ENCODE results near the gene MAPRE3. TPM values are rescaled to one million over a fixed set of nuclear protein-coding genes. Genes with fewer than 3 reads are reported as not detected.

MAPRE3 gene
- total RNA-seq, 2 experiments from 2014 or later = 2.9 to 3.8 TPM

- H3K36me3 Mint-ChIP-seq (ENCODE audit: low read depth) = peaks cover 34% of the 10 kb centered on the region
- CTCF ChIA-PET = interaction anchor here (1.5 kb wide), 1 partner anchor 22 kb away, joined by 6 read pairs; no protein-coding TSS in a partner anchor
Measured at GRCh38 chr2:27038631-27039339, 68.3 kb downstream of the MAPRE3 start.

GRCh38 chr2:27039426-27039825 is 69.0 kb downstream of the MAPRE3 start:
- Mint-ChIP-seq H3K27me3 (ENCODE audit: low read depth) (no peaks in the 10 kb centered on the region), H3K4me3 (no peak overlapping the region), H3K4me1 (ENCODE audit: low read depth) (peaks cover 13% of the 10 kb centered on the region), H3K9me3 (no peaks in the 10 kb centered on the region), H3K27ac (no peak overlapping the region), H3K36me3 (ENCODE audit: low read depth) (peaks cover 30% of the 10 kb centered on the region)
- CTCF ChIA-PET = no interaction called here
- DNase-seq = no peak
- intact Hi-C loops (cut with micrococcal nuclease) = no loop called here

More at GRCh38 chr2:27038631-27039339, 68.3 kb downstream of the MAPRE3 start:
- Mint-ChIP-seq H3K4me1 (ENCODE audit: low read depth) (peaks cover 20% of the 10 kb centered on the region), H3K27ac (no peak overlapping the region), H3K4me3 (no peak overlapping the region), H3K9me3 (no peaks in the 10 kb centered on the region), H3K27me3 (ENCODE audit: low read depth) (no peaks in the 10 kb centered on the region)
- intact Hi-C loops (cut with micrococcal nuclease) = no loop called here
- DNase-seq = no peak

- Mint-ChIP-seq H3K27ac (no peak overlapping the region), H3K4me3 (no peak overlapping the region), H3K4me1 (ENCODE audit: low read depth) (peaks cover 9% of the 10 kb centered on the region), H3K9me3 (no peaks in the 10 kb centered on the region), H3K27me3 (ENCODE audit: low read depth) (no peaks in the 10 kb centered on the region), H3K36me3 (ENCODE audit: low read depth) (peaks cover 30% of the 10 kb centered on the region)
- CTCF ChIA-PET = no interaction called here
- intact Hi-C loops (cut with micrococcal nuclease) = no loop called here
- no peak for DNase-seq
Measured at GRCh38 chr2:27039871-27040270, 69.4 kb downstream of the MAPRE3 start.

- Mint-ChIP-seq H3K36me3 (ENCODE audit: low read depth) (peaks cover 31% of the 10 kb centered on the region), H3K27ac (no peak overlapping the region), H3K9me3 (no peaks in the 10 kb centered on the region), H3K27me3 (ENCODE audit: low read depth) (no peaks in the 10 kb centered on the region), H3K4me1 (ENCODE audit: low read depth) (peaks cover 5% of the 10 kb centered on the region), H3K4me3 (no peak overlapping the region)
- CTCF ChIA-PET = no interaction called here
- intact Hi-C loops (cut with micrococcal nuclease) = no loop called here
- no peak for DNase-seq
Measured at GRCh38 chr2:27040282-27040681, 69.8 kb downstream of the MAPRE3 start.

- Mint-ChIP-seq H3K4me3 (no peak overlapping the region), H3K27ac (peak overlapping the region; percentile 26), H3K4me1 (ENCODE audit: low read depth) (peaks cover 5% of the 10 kb centered on the region), H3K9me3 (no peaks in the 10 kb centered on the region), H3K36me3 (ENCODE audit: low read depth) (peaks cover 26% of the 10 kb centered on the region), H3K27me3 (ENCODE audit: low read depth) (no peaks in the 10 kb centered on the region)
- CTCF ChIA-PET = interaction anchor here (1.4 kb wide), 1 partner anchor 80 kb away, joined by 3 read pairs; no protein-coding TSS in a partner anchor
- intact Hi-C loops (cut with micrococcal nuclease) = no loop called here
- DNase-seq = no peak
Measured at GRCh38 chr2:27041752-27042151, 71.3 kb downstream of the MAPRE3 start.

GRCh38 chr2:27042159-27042661 is 71.8 kb downstream of the MAPRE3 start:
- DNase-seq = no peak
- Mint-ChIP-seq H3K27me3 (ENCODE audit: low read depth) (no peaks in the 10 kb centered on the region), H3K27ac (no peak overlapping the region), H3K4me1 (ENCODE audit: low read depth) (peaks cover 5% of the 10 kb centered on the region), H3K9me3 (no peaks in the 10 kb centered on the region), H3K36me3 (ENCODE audit: low read depth) (peaks cover 23% of the 10 kb centered on the region), H3K4me3 (no peak overlapping the region)
- intact Hi-C loops (cut with micrococcal nuclease) = no loop called here
- CTCF ChIA-PET = interaction anchor here (1.4 kb wide), 1 partner anchor 80 kb away, joined by 3 read pairs; no protein-coding TSS in a partner anchor

GRCh38 chr2:27042985-27043634 is 72.7 kb downstream of the MAPRE3 start:
- CTCF ChIA-PET = interaction anchor here (0.6 kb wide), 1 partner anchor 540 kb away, joined by 3 read pairs; no protein-coding TSS in a partner anchor

GRCh38 chr2:27049422-27050280 is 79.2 kb downstream of the MAPRE3 start:
- DNase-seq = peak; percentile 74
- Mint-ChIP-seq H3K4me1 (ENCODE audit: low read depth) (peaks cover 16% of the 10 kb centered on the region), H3K4me3 (peak overlapping the region; percentile 86), H3K36me3 (ENCODE audit: low read depth) (peaks cover 12% of the 10 kb centered on the region), H3K27me3 (ENCODE audit: low read depth) (peaks cover 6% of the 10 kb centered on the region), H3K9me3 (peaks cover 2% of the 10 kb centered on the region), H3K27ac (peak overlapping the region; percentile 97)
- CTCF ChIA-PET = interaction anchor here (0.5 to 1.3 kb wide), 11 partner anchors 11 to 1311 kb away, joined by 3 to 5 read pairs (median 4); no protein-coding TSS in a partner anchor
- intact Hi-C loops (cut with micrococcal nuclease) = loop anchor here (1.0 to 10.0 kb wide), 7 partner anchors 17 to 705 kb away; partner anchors contain the start of genes ADGRF3, EIF2B4, KHK and NRBP1

More at GRCh38 chr2:27042985-27043634, 72.7 kb downstream of the MAPRE3 start:
- H3K9me3 Mint-ChIP-seq = no peaks in the 10 kb centered on the region
- DNase-seq = no peak
- intact Hi-C loops (cut with micrococcal nuclease) = no loop called here
- no peak overlapping the region for H3K27ac Mint-ChIP-seq
- H3K36me3 Mint-ChIP-seq (ENCODE audit: low read depth) = peaks cover 23% of the 10 kb centered on the region
- H3K4me1 Mint-ChIP-seq (ENCODE audit: low read depth) = peaks cover 5% of the 10 kb centered on the region
- H3K27me3 Mint-ChIP-seq (ENCODE audit: low read depth) = no peaks in the 10 kb centered on the region
- no peak overlapping the region for H3K4me3 Mint-ChIP-seq

GRCh38 chr2:27050281-27050995 is 80.0 kb downstream of the MAPRE3 start:
- peaks cover 6% of the 10 kb centered on the region for H3K27me3 Mint-ChIP-seq (ENCODE audit: low read depth)
- peak overlapping the region; percentile 86 for H3K4me3 Mint-ChIP-seq
- DNase-seq = peak; percentile 97
- peak overlapping the region; percentile 97 for H3K27ac Mint-ChIP-seq
- CTCF ChIA-PET = interaction anchor here (0.5 to 2.7 kb wide), 16 partner anchors 14 to 1312 kb away, joined by 3 to 14 read pairs (median 4); partner anchors contain the start of genes KHK and MAPRE3
- intact Hi-C loops (cut with micrococcal nuclease) = loop anchor here (1.0 to 10.0 kb wide), 7 partner anchors 18 to 706 kb away; partner anchors contain the start of genes ADGRF3, EIF2B4, KHK and NRBP1
- peaks cover 9% of the 10 kb centered on the region for H3K36me3 Mint-ChIP-seq (ENCODE audit: low read depth)
- H3K4me1 Mint-ChIP-seq (ENCODE audit: low read depth) = peaks cover 16% of the 10 kb centered on the region
- H3K9me3 Mint-ChIP-seq = peaks cover 2% of the 10 kb centered on the region

- Mint-ChIP-seq H3K4me3 (peak within 1 kb of the TSS; percentile 86), H3K36me3 (ENCODE audit: low read depth) (peaks cover 9% of the 10 kb centered on the region), H3K4me1 (ENCODE audit: low read depth) (peaks cover 16% of the 10 kb centered on the region), H3K9me3 (peaks cover 2% of the 10 kb centered on the region), H3K27ac (peak within 1 kb of the TSS; percentile 97), H3K27me3 (ENCODE audit: low read depth) (peaks cover 6% of the 10 kb centered on the region)
- CTCF ChIA-PET = interaction anchor here (0.7 to 2.7 kb wide), 14 partner anchors 14 to 204 kb away, joined by 3 to 14 read pairs (median 4); partner anchors contain the start of genes KHK and MAPRE3
- intact Hi-C loops (cut with micrococcal nuclease) = loop anchor here (1.0 to 10.0 kb wide), 10 partner anchors 19 to 706 kb away; partner anchors contain the start of genes ADGRF3, ATRAID, EIF2B4 and KHK
- peak; percentile 98 for DNase-seq
Measured at GRCh38 chr2:27050996-27051901, 80.8 kb downstream of the MAPRE3 start, which contains the start of gene AGBL5. TSS of gene AGBL5 (plus strand) at chr2:27051668. CDS start at chr2:27052959, 1,291 bp downstream.
